WI38 (cell line): ENCODE data around the gene SYCN.
"Not testable (repeated sequence)": the region's sequence is repeated elsewhere in the genome, so short reads cannot be mapped to it uniquely, and the experiment has no call there.

Experiments used
- H3K4me3 ChIP-seq: 2 replicates; pipeline ENCODE4 v1.5.1; 2011; ENCODE audit warnings: low read depth, mild to moderate bottlenecking, control low read depth, low read length
- TF ChIP-seq, protein P1 (sequence below): IDR thresholded peaks from 2 replicates; pipeline ENCODE4 v1.5.1; 2012; ENCODE audit warnings: low read depth, mild to moderate bottlenecking, control low read depth, low read length

SYCN gene

DNA sequence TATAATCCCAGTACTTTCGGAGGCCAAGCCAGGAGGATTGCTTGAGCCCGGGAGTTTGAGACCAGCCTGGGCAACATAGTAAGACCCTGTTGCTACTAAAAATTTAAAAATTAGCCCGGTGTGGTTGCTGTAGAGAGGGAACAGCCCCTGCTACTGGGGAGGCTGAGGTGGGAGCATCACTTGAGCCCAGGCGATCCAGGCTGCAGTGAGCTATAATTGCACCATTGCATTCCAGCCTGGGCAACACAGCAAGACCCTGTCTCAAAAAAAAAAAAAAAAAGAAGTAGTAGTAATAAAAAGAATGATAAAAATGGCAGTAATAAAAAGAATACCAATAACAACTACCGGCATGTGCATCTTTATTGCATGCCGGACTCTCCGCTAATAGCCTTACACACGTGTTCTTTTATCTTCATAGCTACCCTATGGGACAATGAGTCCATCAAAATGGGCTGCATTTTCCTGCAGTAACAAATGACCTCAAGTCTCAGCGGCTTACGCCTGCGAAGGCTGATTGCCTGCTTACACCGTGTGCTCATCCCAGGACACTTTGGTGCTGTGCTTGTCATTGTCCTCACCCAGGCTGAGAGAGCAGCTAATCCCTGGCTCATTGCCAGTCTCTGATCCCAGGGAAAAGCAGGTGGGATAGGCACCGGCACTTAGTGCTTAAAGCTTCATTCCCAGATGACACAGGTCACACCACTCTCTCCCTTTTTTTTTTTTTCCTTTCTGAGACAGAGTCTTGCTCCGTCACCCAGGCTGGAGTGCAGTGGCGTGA, 14.4 kb upstream of the SYCN start:
- TF ChIP-seq, protein P1, sequence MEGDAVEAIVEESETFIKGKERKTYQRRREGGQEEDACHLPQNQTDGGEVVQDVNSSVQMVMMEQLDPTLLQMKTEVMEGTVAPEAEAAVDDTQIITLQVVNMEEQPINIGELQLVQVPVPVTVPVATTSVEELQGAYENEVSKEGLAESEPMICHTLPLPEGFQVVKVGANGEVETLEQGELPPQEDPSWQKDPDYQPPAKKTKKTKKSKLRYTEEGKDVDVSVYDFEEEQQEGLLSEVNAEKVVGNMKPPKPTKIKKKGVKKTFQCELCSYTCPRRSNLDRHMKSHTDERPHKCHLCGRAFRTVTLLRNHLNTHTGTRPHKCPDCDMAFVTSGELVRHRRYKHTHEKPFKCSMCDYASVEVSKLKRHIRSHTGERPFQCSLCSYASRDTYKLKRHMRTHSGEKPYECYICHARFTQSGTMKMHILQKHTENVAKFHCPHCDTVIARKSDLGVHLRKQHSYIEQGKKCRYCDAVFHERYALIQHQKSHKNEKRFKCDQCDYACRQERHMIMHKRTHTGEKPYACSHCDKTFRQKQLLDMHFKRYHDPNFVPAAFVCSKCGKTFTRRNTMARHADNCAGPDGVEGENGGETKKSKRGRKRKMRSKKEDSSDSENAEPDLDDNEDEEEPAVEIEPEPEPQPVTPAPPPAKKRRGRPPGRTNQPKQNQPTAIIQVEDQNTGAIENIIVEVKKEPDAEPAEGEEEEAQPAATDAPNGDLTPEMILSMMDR: no peak
- H3K4me3 ChIP-seq: no peak overlapping the region

DNA sequence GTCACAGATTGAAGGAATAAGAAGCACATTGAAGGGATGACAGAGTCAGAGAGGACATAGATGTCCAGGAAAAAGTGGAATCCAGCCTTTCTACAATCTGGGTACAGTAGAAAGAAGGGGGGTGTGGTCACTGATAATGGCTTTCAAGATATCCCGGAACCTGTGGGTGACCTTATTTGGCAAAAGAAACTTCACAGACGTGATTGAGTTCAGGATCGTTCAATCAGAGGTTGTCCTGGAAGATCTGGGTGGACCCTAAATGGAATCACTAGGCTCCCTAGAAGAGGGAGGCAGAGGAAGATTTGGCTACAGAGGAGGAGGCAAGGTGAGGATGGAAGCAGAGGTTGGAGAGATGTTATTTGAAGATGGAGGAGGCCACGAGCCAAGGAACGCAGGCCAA, 13.0 kb upstream of the SYCN start:
- no peak overlapping the region for H3K4me3 ChIP-seq
- TF ChIP-seq, protein P1: no peak

DNA sequence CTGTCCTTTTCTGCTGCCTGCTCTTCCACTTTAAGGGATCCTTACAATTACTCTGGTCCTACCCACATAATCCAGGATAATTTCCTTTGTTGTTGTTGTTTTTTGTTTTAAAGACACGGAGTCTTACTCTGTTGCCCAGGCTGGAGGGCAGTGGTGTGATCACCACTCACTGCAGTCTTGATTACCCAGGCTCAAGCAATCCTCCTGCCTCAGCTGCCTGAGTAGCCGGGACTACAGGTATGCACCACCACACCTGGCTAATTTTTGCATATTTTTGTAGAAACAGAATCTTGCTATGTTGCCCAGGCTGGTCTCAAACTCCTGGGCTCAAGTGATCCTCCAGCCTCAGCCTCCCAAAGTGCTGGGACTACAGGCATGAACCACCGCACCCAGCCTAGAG, 11.3 kb upstream of the SYCN start:
- not testable (repeated sequence) for H3K4me3 ChIP-seq

- TF ChIP-seq, protein P1: peak; percentile 21; the same call in 1 of the 2 replicates
- H3K4me3 ChIP-seq: no peak overlapping the region
Observed at GRCh38 chr19:39212375-39212742, 8.3 kb upstream of the SYCN start.

- TF ChIP-seq, protein P1: no peak
- no peak overlapping the region for H3K4me3 ChIP-seq
Observed at GRCh38 chr19:39211731-39212374, 7.8 kb upstream of the SYCN start.

DNA sequence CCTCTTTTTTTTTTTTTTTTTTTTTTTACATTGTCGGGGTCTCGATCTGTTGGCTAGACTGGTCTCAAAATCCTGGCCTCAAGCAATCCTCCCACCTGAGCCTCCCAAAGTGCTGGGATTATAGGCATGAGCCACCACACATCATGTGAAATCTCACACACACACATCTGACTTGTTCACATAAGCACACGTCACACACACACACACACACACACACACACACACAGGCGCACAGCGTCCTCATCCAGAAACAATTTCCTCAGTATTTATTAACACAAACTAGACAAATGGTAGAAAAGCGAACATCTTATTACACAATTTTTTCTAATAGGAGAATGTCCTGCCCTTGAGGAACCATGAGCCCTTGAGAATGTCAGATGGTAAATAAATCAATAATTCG, 5.1 kb upstream of the SYCN start:
- TF ChIP-seq, protein P1: no peak

DNA sequence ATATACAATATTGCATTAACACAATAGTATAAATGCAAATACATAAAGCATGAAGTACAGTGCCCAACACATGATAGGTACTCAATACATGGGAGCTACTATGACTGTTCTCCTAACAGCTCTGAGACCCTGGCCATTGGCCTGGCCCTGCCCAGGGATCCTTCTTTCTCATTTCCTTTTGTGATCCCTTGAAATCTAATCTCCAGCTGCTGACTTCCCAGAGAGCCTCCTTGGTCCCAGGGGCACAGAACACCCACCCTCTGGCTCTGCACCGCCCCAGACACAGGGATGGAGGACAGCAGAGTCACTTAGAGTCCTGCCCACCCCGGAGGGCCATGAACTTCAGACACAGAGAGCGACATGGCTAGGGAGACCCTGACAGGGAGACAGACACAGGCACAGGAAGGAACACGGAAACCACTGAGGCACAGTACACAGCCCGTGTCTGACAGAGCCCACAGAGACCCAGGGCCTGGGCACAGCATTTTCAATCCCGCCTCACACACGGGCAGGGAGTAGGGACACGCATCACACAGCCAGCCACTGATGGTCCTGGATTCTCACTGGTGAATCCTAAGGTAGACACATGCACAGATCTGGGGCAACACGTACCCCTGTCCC, 4.2 kb upstream of the SYCN start:
- no peak overlapping the region for H3K4me3 ChIP-seq
- TF ChIP-seq, protein P1: no peak

More for the DNA sequence above, 5.1 kb upstream of the SYCN start:
- no peak overlapping the region for H3K4me3 ChIP-seq
